Measurements from ENCODE around the gene PLD1.

DNA sequence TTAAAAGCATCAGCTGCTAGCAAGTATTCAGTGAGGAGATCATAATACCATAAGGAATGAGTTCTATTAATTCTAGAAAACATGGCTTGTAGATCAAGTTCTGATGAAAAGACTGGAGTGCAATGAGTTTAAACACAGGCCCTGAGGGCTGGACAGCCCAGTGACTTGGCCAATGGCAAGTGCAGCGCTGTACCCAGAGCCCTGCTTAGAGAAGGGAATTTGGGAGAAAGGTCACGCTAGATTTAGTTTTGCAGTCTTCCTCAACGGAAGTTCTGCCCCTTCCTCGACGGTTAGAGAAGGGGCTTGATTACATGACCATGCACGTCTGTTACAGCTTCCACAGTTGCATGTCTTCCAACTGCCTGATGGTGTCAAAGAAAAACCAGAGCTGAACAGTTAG lies 36.9 kb upstream of the PLD1 start:
- TF ChIP-seq, protein P1, sequence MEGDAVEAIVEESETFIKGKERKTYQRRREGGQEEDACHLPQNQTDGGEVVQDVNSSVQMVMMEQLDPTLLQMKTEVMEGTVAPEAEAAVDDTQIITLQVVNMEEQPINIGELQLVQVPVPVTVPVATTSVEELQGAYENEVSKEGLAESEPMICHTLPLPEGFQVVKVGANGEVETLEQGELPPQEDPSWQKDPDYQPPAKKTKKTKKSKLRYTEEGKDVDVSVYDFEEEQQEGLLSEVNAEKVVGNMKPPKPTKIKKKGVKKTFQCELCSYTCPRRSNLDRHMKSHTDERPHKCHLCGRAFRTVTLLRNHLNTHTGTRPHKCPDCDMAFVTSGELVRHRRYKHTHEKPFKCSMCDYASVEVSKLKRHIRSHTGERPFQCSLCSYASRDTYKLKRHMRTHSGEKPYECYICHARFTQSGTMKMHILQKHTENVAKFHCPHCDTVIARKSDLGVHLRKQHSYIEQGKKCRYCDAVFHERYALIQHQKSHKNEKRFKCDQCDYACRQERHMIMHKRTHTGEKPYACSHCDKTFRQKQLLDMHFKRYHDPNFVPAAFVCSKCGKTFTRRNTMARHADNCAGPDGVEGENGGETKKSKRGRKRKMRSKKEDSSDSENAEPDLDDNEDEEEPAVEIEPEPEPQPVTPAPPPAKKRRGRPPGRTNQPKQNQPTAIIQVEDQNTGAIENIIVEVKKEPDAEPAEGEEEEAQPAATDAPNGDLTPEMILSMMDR (IDR thresholded peaks at IDR 0.05; ENCODE audit: low read depth, low read length, poor library complexity, severe bottlenecking): no peak
- no peak for TF ChIP-seq EZH2phosphoT487 (IDR thresholded peaks at IDR 0.05; ENCODE audit: borderline replicate concordance, low read length)
